SK-N-MC (cell line): Measurements from ENCODE around the gene HCFC1.

Source experiments
- EZH2 ChIP-seq: fragments of 200-600 bp; sonication (generic); IDR thresholded peaks from one replicate; pipeline ENCODE4 v1.6.1; 2017; ENCODE audit warnings: antibody characterized with exemption
- FOXP2 ChIP-seq: optimal IDR thresholded peaks from 2 replicates; pipeline ENCODE3; 2011; ENCODE audit warnings: mild to moderate bottlenecking, moderate library complexity; ENCODE audit not compliant: insufficient read depth; ENCODE audit errors: extremely low read length, control extremely low read depth
- POLR2AphosphoS5 ChIP-seq: IDR thresholded peaks from 2 replicates; pipeline ENCODE4 v1.6.1; 2012; ENCODE audit warnings: mild to moderate bottlenecking, low read depth, low read length, borderline replicate concordance

DNA sequence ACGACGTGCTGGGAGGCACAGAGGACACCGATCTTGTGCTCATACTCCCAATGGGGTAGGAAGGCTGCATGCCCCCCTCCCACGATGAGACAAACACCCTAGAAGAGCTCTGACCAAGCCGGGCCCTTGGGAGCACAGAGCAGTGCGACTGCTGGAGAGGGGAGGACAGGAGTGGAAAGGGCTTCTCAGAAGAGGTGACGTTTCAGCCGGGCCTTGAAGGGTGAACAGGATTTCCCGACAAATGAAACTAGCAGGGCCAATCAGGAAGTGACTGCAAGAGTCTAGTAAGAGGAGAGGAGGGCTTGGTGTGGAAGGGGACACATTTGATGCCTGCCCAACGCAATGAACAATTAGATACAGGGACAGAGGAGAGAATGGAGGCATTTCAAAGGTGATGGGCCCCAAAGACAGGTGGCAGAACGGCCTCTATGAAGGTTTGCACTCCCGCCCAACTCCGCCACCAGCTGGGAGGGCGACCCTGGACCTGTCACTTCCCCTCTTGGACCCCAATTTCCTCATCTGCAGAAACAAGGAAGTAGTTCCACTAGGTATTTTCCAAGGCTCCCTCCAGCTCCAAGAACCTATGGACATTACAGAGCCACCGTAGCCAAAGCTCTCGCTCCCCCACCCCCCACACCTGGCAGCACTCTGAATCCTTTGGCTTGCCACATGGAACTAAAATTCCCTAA, 3.9 kb downstream of the HCFC1 start:
- TF ChIP-seq EZH2 (no peak), FOXP2 (no peak), POLR2AphosphoS5 (no peak)
